Body of pancreas (tissue), 4 donors: ENCODE measurements around the gene IL4. TPM values are rescaled to one million over a fixed set of nuclear protein-coding genes. Genes with fewer than 3 reads are reported as not detected.
"Not testable (repeated sequence)": the region's sequence is repeated elsewhere in the genome, so short reads cannot be mapped to it uniquely, and the experiment has no call there.

Experiments
- ATAC-seq: fragments of 150-250 bp; one replicate; pipeline ENCODE4 v1.9.1; 2016
- DNase-seq, 4 donors: peaks; one replicate each; pipeline ENCODE4 v3.0.0-alpha.2; 2019
- H3K27ac ChIP-seq, 4 donors: fragments of 200-600 bp; sonication (generic); 1 replicate in 3 of 4; 2 replicates in 1 of 4; pipeline versions ENCODE4 v1.5.1 to v1.6.1; 2016 to 2019; ENCODE audit warnings: mild to moderate bottlenecking in 1 of 4, mixed read lengths in 1 of 4, moderate library complexity in 1 of 4
- H3K27me3 ChIP-seq, 2 donors: fragments of 200-600 bp; sonication (generic); one replicate each; pipeline ENCODE4 v1.6.0; 2016; ENCODE audit warnings: mild to moderate bottlenecking in 1 of 2
- H3K36me3 ChIP-seq, 2 donors: fragments of 200-600 bp; sonication (generic); replicated peaks in 1 of 2; 2 replicates each; pipeline ENCODE4 v1.5.1; 2016; ENCODE audit warnings: low read depth in 2 of 2; ENCODE audit not compliant: insufficient read depth in 1 of 2
- H3K4me1 ChIP-seq: fragments of 200-600 bp; sonication (generic); one replicate; pipeline ENCODE4 v1.6.0; 2016
- H3K4me3 ChIP-seq, 2 donors: fragments of 200-600 bp; sonication (generic); 1 replicate in 1 of 2; 2 replicates in 1 of 2; pipeline ENCODE4 v1.5.1; 2016 to 2019
- H3K9me3 ChIP-seq, 3 donors: fragments of 200-600 bp; sonication (generic); 1 replicate in 2 of 3; 2 replicates in 1 of 3; pipeline ENCODE4 v1.5.1; 2016
- CTCF ChIP-seq, 7 experiments: fragments of 450-650 bp in 4 of 7; fragments of 200-600 bp in 3 of 7; sonication (generic) in 3 of 7; IDR thresholded peaks; one replicate each; pipeline ENCODE4 v1.5.1; 2016 to 2019; ENCODE audit warnings: antibody characterized with exemption in 7 of 7
- POLR2A ChIP-seq, 3 donors: fragments of 450-650 bp; IDR thresholded peaks; one replicate each; pipeline ENCODE4 v1.6.1; 2016; ENCODE audit warnings: antibody characterized with exemption in 3 of 3, mild to moderate bottlenecking in 2 of 3
- WGBS, 2 donors: methylation state at CpG; one replicate each; pipeline ENCODE4 v1.1.5; 2017; 5-methylcytosine and 5-hydroxymethylcytosine counted together
- intact Hi-C: fragments of 100-400 bp; cut with DNase I; formaldehyde crosslinking; loops from one replicate; pipeline ENCODE4 v1.15.1; 2023
- total RNA-seq, 2 donors: library from RNA; depleted of rRNA; stranded (reverse); fragments of >200 nt; gene quantifications; one replicate each; pipeline ENCODE4 v1.1.0, GENCODE V29; 2016

Gene IL4
- total RNA-seq, 2 donors from 2014 or later: not detected

GRCh38 chr5:132689513-132689912 is 15.7 kb downstream of the IL4 start:
- Histone ChIP-seq H3K27me3 (no peaks in the 10 kb centered on the region), H3K27ac (no peak overlapping the region), H3K36me3 (no peaks in the 10 kb centered on the region), H3K4me1 (no peaks in the 10 kb centered on the region), H3K4me3 (no peak overlapping the region), H3K9me3 (no peaks in the 10 kb centered on the region)
- TF ChIP-seq CTCF (IDR thresholded peaks at IDR 0.05): no peak
- no peak for TF ChIP-seq POLR2A (IDR thresholded peaks at IDR 0.05)
- ATAC-seq: no peak
- DNase-seq: no peak
- 81 to 86% methylated on average over 7 of the region's 7 CpGs for WGBS, 2 donors
- intact Hi-C loops: no loop called here

GRCh38 chr5:132690156-132690555 is 16.4 kb downstream of the IL4 start:
- Histone ChIP-seq H3K4me3 (no peak overlapping the region), H3K9me3 (no peaks in the 10 kb centered on the region), H3K4me1 (no peaks in the 10 kb centered on the region), H3K27me3 (no peaks in the 10 kb centered on the region), H3K36me3 (no peaks in the 10 kb centered on the region), H3K27ac (no peak overlapping the region)
- ATAC-seq: no peak
- TF ChIP-seq POLR2A (IDR thresholded peaks at IDR 0.05): no peak
- TF ChIP-seq CTCF (IDR thresholded peaks at IDR 0.05): no peak
- no peak for DNase-seq
- WGBS, 2 donors: 98 to 100% methylated on average over 3 of the region's 3 CpGs
- intact Hi-C loops: no loop called here

GRCh38 chr5:132691755-132692631 is 18.2 kb downstream of the IL4 start:
- H3K4me3 ChIP-seq, H3K27me3 ChIP-seq, H3K36me3 ChIP-seq, H3K27ac ChIP-seq, H3K9me3 ChIP-seq, H3K4me1 ChIP-seq, DNase-seq, intact Hi-C loops, ATAC-seq: not testable (repeated sequence)
- WGBS, 2 donors: 79 to 95% methylated on average over 5 of the region's 5 CpGs

GRCh38 chr5:132692632-132692967 is 18.8 kb downstream of the IL4 start:
- no peak overlapping the region for H3K27ac ChIP-seq
- intact Hi-C loops: no loop called here
- DNase-seq (no peak), ATAC-seq (no peak)
- TF ChIP-seq POLR2A (IDR thresholded peaks at IDR 0.05) (no peak), CTCF (IDR thresholded peaks at IDR 0.05) (no peak)
- H3K27me3 ChIP-seq: no peaks in the 10 kb centered on the region
- no peaks in the 10 kb centered on the region for H3K36me3 ChIP-seq
- no peak overlapping the region for H3K4me3 ChIP-seq
- H3K4me1 ChIP-seq: no peaks in the 10 kb centered on the region
- no peaks in the 10 kb centered on the region for H3K9me3 ChIP-seq

DNA sequence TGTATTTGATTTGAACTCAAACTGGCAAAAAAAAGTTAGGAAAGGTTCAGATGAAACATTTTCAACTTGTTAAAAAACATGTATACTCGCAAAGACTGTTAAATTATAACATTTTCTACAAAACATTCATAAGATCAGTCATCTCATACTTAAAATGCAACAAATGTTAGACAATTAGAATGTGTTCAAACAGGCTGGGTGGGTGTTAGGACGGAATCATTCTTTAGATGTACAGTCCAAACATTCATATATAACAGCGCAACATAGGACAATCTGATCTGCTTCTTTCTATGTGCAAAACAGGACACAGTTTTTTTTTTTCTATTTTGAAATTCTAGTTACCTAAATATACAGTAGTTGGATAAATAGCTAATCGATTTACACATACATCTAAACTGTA is 22.2 kb downstream of the IL4 start:
- H3K36me3 ChIP-seq: peaks cover 0 to 4% of the 10 kb centered on the region in 2 donors
- H3K27me3 ChIP-seq: no peaks in the 10 kb centered on the region
- no peak overlapping the region for H3K27ac ChIP-seq
- WGBS, 2 donors: 80 to 81% methylated on average over 4 of the region's 4 CpGs
- no peak for TF ChIP-seq POLR2A (IDR thresholded peaks at IDR 0.05)
- no peak for TF ChIP-seq CTCF (IDR thresholded peaks at IDR 0.05)
- no peak overlapping the region for H3K4me3 ChIP-seq
- intact Hi-C loops: no loop called here
- H3K4me1 ChIP-seq: no peaks in the 10 kb centered on the region
- ATAC-seq: no peak
- no peak for DNase-seq
- H3K9me3 ChIP-seq: no peaks in the 10 kb centered on the region
